ENCODE data around the gene PFKM. TPM values are rescaled to one million over a fixed set of nuclear protein-coding genes. Genes with fewer than 3 reads are reported as not detected.
A peak's percentile ranks its signal among the peaks of the same experiment; 100 is the strongest.

Gene PFKM
- total RNA-seq, 1 donor from 2014 or later: 119 TPM

DNA sequence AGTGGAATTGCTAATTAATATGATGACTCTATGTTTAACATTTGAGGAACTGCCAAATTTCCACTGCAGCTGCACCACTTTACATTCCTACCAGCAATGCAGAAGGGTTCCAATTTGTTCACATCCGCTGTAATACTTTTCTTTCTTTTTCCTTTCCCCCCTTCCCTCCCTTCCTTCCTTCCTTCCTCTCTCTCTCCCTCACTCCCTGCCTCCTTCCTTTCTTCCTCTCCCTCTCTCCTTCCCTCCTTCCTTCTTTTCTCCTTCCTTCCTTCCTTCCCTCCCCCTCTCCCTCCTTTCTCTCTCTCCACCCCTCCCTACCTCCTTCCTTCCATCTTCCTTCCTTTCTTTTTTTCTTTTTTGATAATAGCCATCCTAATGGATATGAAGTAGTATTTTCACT lies 3.2 kb upstream of the PFKM start:
- DNase-seq (ENCODE audit: extremely low spot score, unreplicated experiment): no peak
- Mint-ChIP-seq H3K4me1 (ENCODE audit: unreplicated experiment) (peaks cover 24% of the 10 kb centered on the region), H3K9me3 (no peaks in the 10 kb centered on the region), H3K4me3 (no peak overlapping the region), H3K27me3 (peaks cover 13% of the 10 kb centered on the region), H3K27ac (no peak overlapping the region), H3K36me3 (no peaks in the 10 kb centered on the region)
- TF ChIP-seq, protein P1, sequence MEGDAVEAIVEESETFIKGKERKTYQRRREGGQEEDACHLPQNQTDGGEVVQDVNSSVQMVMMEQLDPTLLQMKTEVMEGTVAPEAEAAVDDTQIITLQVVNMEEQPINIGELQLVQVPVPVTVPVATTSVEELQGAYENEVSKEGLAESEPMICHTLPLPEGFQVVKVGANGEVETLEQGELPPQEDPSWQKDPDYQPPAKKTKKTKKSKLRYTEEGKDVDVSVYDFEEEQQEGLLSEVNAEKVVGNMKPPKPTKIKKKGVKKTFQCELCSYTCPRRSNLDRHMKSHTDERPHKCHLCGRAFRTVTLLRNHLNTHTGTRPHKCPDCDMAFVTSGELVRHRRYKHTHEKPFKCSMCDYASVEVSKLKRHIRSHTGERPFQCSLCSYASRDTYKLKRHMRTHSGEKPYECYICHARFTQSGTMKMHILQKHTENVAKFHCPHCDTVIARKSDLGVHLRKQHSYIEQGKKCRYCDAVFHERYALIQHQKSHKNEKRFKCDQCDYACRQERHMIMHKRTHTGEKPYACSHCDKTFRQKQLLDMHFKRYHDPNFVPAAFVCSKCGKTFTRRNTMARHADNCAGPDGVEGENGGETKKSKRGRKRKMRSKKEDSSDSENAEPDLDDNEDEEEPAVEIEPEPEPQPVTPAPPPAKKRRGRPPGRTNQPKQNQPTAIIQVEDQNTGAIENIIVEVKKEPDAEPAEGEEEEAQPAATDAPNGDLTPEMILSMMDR (conservative IDR thresholded peaks at IDR 0.05): no peak

DNA sequence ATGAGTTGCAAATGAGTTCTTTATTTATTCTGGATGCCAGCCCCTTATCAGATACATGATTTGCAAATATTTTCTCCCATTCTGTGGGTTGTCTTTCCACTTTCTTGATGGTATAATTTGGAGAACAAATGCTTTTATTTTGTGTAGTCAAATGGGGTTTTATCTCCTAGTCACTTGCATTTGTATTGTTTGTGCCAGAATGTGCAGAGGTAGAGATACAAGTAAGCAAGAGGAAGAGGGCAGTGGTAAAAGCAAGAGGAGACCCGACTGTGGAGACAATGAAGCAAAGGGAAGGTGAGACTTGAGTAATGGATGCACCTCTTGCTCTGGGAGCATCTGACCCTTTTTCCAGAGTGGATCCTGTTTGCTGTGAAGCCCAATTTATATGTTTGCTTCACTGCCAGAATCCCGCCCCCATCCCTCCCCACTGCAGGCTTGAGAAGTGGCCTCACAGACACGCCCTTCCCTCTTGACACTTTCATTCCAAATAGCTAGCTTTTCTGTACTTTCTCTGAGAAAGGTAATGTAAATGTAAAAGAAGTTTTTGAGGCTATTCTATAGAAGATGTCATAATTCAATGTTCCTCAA lies 786 bp upstream of the PFKM start:
- TF ChIP-seq, protein P1 (conservative IDR thresholded peaks at IDR 0.05): no peak
- H3K9me3 Mint-ChIP-seq: no peaks in the 10 kb centered on the region
- peaks cover 34% of the 10 kb centered on the region for H3K4me1 Mint-ChIP-seq (ENCODE audit: unreplicated experiment)
- H3K27ac Mint-ChIP-seq: peak overlapping the region; percentile 96
- H3K4me3 Mint-ChIP-seq: peak overlapping the region; percentile 99
- H3K36me3 Mint-ChIP-seq: peaks cover 9% of the 10 kb centered on the region
- no peak for DNase-seq (ENCODE audit: extremely low spot score, unreplicated experiment)
- peaks cover 13% of the 10 kb centered on the region for H3K27me3 Mint-ChIP-seq

DNA sequence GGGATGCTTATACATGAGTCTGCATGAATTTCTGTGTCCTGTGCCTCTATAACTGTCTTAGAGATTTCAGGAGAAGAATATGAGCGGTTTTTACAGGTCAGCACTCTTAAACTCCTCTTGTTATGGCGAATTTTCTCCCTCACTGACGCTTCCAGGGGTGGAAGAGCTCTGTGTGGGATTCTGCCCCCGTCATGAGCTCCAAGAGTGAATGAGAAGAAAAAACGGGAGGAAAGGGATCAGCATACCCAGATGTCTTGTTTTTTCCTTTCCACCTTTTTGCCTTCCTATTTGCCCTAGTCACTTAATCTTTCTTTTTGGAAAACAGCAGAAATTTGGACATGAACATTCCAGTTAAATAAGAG lies 651 bp downstream of the PFKM start:
- H3K27me3 Mint-ChIP-seq: peaks cover 4% of the 10 kb centered on the region
- peak overlapping the region; percentile 96 for H3K27ac Mint-ChIP-seq
- no peak for DNase-seq (ENCODE audit: extremely low spot score, unreplicated experiment)
- H3K4me1 Mint-ChIP-seq (ENCODE audit: unreplicated experiment): peaks cover 34% of the 10 kb centered on the region
- H3K36me3 Mint-ChIP-seq: peaks cover 18% of the 10 kb centered on the region
- no peaks in the 10 kb centered on the region for H3K9me3 Mint-ChIP-seq
- H3K4me3 Mint-ChIP-seq: peak overlapping the region; percentile 99
- TF ChIP-seq, protein P1 (conservative IDR thresholded peaks at IDR 0.05): no peak

DNA sequence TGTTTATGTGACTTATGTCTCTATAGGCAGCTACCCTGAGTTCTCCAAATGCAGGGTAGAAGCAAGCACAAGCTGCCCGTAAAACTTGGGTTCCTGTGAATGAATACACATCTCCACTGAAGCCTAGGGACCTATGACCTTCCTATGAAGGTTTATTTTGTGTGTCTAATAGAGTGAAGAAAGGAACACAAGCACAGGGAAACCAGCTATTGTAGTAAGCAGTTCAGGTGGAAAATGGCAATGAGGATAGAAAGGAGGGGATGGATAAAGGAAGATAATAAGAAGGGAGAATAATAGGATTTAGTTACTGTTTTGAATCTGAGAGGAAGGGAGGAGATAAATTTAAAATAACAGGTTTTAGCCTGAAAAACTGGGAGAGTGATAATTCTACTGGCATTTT lies 2.4 kb downstream of the PFKM start:
- Mint-ChIP-seq H3K36me3 (peaks cover 23% of the 10 kb centered on the region), H3K4me1 (ENCODE audit: unreplicated experiment) (peaks cover 37% of the 10 kb centered on the region), H3K27me3 (no peaks in the 10 kb centered on the region), H3K4me3 (peak overlapping the region; percentile 99), H3K9me3 (no peaks in the 10 kb centered on the region), H3K27ac (peak overlapping the region; percentile 20)
- DNase-seq (ENCODE audit: extremely low spot score, unreplicated experiment): no peak
- TF ChIP-seq, protein P1 (conservative IDR thresholded peaks at IDR 0.05): no peak

DNA sequence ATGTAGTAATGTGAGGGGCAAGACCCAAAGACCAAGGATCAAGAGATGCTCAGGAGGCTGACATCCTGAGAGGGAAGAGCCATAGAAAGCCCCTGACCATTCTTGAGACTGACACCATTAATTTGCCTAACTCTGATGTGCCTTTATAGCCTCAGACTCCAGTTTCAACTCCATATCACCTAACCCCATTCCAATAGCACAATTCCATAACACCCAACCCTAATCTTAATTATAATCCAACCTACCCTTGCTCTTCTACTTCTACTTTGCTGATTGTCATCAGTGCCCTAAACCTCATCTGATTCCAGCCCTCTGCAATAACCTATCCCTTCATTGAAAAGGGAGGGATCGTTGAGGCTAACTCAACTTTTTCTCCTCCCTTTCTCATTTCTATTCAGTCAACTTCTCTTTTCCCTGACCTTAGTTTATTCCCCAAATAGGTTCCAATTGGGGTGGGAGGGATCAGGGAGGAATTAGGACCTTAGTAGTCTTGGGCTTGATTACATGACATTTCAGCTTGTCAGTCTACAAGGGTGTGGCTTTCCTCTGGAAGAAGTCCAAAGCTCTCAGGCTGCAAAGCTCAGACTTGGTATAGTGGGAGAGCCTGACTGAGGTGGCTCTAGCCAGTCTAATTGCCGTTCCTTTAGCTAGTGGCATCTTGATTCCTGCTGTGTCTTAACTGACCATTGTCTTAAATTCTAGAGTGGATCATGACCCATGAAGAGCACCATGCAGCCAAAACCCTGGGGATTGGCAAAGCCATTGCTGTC lies 3.1 kb downstream of the PFKM start:
- H3K4me1 Mint-ChIP-seq (ENCODE audit: unreplicated experiment): peaks cover 37% of the 10 kb centered on the region
- H3K27ac Mint-ChIP-seq: no peak overlapping the region
- TF ChIP-seq, protein P1 (conservative IDR thresholded peaks at IDR 0.05): no peak
- peak overlapping the region; percentile 1 for H3K4me3 Mint-ChIP-seq
- DNase-seq (ENCODE audit: extremely low spot score, unreplicated experiment): no peak
- H3K36me3 Mint-ChIP-seq: peaks cover 26% of the 10 kb centered on the region
- H3K9me3 Mint-ChIP-seq: no peaks in the 10 kb centered on the region
- H3K27me3 Mint-ChIP-seq: no peaks in the 10 kb centered on the region

All from type B pancreatic cell (in vitro differentiated cells).